Urinary bladder (tissue), 4 donors: ENCODE results near the gene ZBTB17. TPM values are rescaled to one million over a fixed set of nuclear protein-coding genes. Genes with fewer than 3 reads are reported as not detected.
A peak's percentile ranks its signal among the peaks of the same experiment; 100 is the strongest.

Experiments
- DNase-seq: peaks from one replicate; pipeline ENCODE4 v3.0.0-alpha.2; 2015; ENCODE audit errors: extremely low spot score
- H3K27ac ChIP-seq: one replicate; pipeline ENCODE4 v1.5.1; 2013; ENCODE audit warnings: low read depth, mild to moderate bottlenecking, moderate library complexity
- H3K36me3 ChIP-seq: one replicate; pipeline ENCODE4 v1.6.1; 2013; ENCODE audit warnings: mild to moderate bottlenecking, moderate library complexity; ENCODE audit not compliant: insufficient read depth
- H3K4me1 ChIP-seq: one replicate; pipeline ENCODE4 v1.6.1; 2013; ENCODE audit warnings: mild to moderate bottlenecking, moderate library complexity; ENCODE audit not compliant: insufficient read depth
- H3K4me3 ChIP-seq: one replicate; pipeline ENCODE4 v1.5.1; 2013; ENCODE audit warnings: low read depth, low read length
- WGBS: extraction: QIAGEN DNeasy Blood & Tissue Kit; methylation state at CpG from one replicate; pipeline ENCODE4 v1.1.7; 2013; 5-methylcytosine and 5-hydroxymethylcytosine counted together
- polyA plus RNA-seq: library from polyadenylated mRNA; stranded (reverse); fragments of 200-250 nt; gene quantifications from one replicate; pipeline ENCODE4 v1.2.3, GENCODE V29; 2013
- total RNA-seq: library from RNA; depleted of rRNA; stranded (reverse); fragments of >200 nt; gene quantifications from one replicate; pipeline ENCODE4 v1.2.3, GENCODE V29; 2014
- donor health status: healthy with polysubstance abuse.
- donor health status: healthy.

ZBTB17 gene
- total and polyA plus RNA-seq, 2 donors = 17.1 to 30.4 TPM

DNA sequence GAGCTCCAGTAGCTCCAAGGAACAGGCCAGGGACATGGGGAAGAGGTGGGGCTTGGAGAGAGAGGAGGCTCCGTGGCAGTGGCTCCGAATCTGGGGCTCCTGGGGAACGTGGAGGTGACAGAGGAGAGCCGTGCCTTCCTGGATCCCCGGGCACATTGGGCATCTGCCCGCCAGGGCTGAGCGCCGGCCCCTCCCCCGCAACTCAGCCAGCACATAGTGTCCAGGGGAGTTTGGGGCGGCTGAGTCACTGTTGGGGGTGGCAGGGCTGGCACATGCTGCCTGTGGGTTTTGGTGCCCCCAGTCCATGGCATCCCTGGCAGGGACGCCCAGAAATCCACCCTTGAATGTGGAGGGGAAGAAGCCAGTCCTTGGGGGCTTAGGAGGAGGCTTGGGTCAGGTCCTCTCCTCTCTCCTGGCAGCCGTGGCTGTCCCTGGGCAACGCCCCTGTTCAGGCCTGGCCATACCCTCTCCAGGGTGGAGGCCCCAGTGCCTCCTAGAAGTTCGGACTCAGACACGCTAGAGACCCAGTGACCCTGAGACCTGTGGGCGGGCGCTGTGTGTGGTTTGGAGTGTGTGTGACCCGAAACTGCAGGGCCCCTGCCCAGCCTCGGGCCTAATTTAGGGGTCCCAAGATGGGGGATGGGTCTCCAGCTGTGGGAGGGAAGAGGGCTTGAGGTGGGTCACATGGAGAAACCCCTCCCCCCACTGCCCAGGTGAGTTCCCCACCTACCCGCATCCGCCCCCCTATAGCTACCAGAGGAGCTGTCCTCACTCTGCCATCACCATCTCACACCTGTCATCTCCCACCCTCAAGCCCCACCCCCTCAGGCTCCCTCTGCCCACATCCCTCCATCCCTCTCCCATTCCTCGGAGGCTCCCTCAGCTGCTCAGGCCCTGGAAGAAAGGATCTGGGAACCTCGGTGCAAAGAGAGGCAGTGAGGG, 40.3 kb upstream of the ZBTB17 start:
- H3K36me3 ChIP-seq = no peaks in the 10 kb centered on the region
- 72% methylated on average over 23 of the region's 23 CpGs for WGBS
- H3K27ac ChIP-seq = no peak overlapping the region
- H3K4me1 ChIP-seq = no peaks in the 10 kb centered on the region
- no peak overlapping the region for H3K4me3 ChIP-seq
- no peak for DNase-seq

DNA sequence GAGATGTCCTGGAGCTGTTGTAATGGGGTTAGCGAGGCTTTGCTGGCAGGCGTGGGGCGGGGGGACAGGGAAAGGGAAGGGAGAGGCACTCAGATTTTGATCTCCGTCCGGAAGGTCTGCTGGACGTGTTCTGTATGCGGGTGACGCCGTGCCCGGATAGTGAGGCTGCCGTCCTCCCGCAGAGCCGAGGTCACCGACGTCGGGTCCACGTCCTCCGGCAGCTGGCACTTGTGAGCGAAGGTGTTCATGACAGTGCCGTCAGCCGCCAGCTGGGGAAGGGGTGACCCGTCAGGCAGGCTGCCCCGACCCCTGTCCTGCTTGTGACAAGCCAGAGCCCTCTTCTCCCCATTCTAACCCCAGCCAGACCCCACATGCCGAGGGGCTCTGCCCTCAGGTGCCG, 39.6 kb upstream of the ZBTB17 start:
- Histone ChIP-seq H3K36me3 (no peaks in the 10 kb centered on the region), H3K4me3 (no peak overlapping the region), H3K27ac (no peak overlapping the region), H3K4me1 (no peaks in the 10 kb centered on the region)
- WGBS = 95% methylated on average over 25 of the region's 25 CpGs
- DNase-seq = no peak

DNA sequence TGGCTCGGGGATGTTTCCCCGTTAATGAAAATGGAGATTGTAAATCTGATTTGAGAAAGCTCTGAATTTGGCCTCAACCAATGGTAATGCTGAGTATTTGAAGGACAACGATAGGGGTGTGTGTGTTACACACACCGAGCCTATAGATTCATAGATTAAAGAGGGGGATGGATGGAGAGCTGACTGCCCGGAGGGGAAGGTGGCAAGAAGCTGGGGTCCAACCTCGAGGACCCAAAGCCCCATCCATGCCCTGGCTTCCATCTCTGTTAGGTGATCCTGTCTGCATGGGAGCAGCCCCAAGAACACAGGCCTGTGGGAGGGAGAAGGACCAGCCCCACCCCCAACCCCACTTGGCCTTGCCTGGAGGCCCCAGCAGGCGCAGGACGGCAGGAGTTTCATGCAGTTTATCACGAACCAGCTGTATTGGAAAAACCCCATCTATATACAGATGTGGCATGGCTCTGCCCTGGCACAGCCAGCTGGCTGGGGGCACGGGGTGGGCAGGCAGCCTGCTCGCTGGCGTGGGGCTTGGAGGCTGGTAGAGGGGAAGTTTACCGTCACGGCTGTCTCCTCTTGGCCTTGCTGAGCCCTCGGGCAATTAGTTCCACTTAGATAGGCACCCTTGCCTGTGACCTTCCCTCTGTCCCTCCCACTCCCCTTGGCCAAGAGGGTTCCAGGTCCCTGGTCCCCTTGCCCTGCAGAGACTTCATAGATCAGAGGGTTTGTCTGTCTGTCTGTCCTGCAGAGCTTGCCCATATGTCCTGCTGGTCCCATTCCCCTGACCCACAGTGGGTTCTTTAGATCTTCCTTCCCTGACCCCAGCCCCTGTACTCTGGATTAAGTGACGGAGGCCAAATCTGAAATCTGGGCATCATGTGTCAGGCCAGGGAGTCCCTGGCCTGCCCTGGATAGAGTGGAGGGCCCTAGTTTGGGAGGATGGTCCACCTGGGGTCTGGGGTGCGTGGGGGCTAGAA, 38.9 kb upstream of the ZBTB17 start:
- DNase-seq = no peak
- Histone ChIP-seq H3K36me3 (no peaks in the 10 kb centered on the region), H3K27ac (no peak overlapping the region), H3K4me3 (no peak overlapping the region), H3K4me1 (no peaks in the 10 kb centered on the region)
- 55% methylated on average over 17 of the region's 17 CpGs for WGBS

DNA sequence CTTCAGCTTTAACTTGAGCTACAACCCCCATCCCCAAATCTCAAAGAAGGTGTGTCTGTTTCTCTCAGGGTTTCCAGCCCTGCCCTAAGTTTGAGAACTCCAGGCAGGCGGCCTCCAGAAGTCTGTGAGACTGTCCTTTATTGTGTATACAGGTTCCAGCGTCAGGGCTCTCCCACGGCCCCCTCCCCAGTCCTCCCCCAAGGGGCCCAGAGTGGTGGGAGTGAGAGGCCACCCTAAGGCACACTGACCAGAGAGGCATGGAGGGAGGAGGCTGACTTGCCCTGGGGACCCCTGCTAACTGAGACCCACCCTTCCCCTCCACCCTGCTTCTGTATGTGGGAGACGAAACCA, 38.0 kb upstream of the ZBTB17 start:
- Histone ChIP-seq H3K36me3 (no peaks in the 10 kb centered on the region), H3K4me3 (no peak overlapping the region), H3K27ac (peak overlapping the region; percentile 42), H3K4me1 (no peaks in the 10 kb centered on the region)
- WGBS = 52% methylated on average over 4 of the region's 4 CpGs
- no peak for DNase-seq

DNA sequence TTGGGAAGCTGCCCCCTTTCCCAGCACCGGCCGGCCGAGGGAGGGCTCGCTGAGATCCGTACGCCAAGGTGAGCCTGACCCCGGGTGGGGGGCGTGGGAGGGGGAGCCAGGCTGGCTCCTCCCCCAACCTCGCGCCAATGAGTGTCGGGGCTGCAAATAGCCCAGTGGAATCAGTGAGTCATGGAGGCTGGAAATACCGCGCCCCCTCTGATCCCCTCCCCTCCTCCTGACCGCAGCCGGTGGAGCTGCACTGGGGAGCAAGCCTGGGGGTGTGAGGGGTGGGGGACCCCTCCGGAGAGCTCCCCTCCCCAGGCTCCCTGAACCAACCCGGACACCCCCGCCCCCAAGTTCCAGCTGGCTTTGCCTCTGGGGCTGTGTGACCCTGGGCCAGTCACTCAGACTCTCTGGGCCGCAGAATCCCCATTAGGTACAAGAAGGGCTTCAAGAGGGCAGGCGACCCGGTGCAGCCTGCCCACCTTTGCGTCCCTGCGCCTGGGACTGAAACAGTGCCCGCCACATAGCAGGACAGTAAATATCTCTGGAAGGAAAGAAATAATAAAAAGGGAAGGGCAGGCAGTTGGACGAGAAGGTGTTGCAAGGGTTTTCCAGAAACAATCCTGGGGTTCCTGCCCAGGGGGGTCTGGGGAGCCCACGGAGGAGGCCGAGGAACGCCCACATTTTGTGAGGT, 37.5 kb upstream of the ZBTB17 start:
- no peak for DNase-seq
- WGBS = 14% methylated on average over 28 of the region's 28 CpGs
- H3K27ac ChIP-seq = peak overlapping the region; percentile 42
- H3K36me3 ChIP-seq = no peaks in the 10 kb centered on the region
- H3K4me3 ChIP-seq = peak overlapping the region; percentile 41
- no peaks in the 10 kb centered on the region for H3K4me1 ChIP-seq

DNA sequence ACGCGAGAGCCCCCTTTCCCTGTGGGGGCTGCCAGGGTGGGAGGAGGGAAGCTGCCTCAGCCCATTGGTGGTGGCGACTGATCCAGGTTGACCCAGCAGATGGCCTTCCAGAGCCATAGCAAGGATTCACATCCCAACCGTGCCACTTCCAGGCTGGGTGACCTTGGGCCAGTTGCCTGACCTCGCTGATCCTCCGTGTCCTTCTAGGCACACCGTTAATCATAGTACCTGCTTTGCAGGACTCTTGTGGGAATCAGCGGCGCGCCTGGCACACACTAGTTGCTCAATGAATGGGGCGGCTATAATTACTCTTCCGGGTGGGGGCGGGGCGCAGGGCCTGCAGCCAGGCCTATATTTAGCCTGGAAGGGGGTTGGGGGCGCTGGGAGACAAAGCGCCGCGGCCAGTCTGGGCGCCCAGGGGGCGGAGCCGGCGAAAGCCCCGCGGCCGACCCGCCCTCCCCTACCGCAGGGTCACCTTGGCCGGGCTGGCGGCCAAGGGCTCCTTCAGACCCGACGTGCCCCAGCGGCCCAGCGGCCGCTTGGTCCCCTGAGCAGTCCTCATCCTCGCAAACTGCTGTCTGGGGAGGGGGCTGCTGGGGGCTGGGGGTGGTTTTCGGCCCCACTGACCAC, 36.8 kb upstream of the ZBTB17 start:
- H3K4me1 ChIP-seq = no peaks in the 10 kb centered on the region
- no peak for DNase-seq
- H3K36me3 ChIP-seq = no peaks in the 10 kb centered on the region
- WGBS = 6% methylated on average over 36 of the region's 36 CpGs
- H3K27ac ChIP-seq = peak overlapping the region; percentile 39
- H3K4me3 ChIP-seq = peak overlapping the region; percentile 41

DNA sequence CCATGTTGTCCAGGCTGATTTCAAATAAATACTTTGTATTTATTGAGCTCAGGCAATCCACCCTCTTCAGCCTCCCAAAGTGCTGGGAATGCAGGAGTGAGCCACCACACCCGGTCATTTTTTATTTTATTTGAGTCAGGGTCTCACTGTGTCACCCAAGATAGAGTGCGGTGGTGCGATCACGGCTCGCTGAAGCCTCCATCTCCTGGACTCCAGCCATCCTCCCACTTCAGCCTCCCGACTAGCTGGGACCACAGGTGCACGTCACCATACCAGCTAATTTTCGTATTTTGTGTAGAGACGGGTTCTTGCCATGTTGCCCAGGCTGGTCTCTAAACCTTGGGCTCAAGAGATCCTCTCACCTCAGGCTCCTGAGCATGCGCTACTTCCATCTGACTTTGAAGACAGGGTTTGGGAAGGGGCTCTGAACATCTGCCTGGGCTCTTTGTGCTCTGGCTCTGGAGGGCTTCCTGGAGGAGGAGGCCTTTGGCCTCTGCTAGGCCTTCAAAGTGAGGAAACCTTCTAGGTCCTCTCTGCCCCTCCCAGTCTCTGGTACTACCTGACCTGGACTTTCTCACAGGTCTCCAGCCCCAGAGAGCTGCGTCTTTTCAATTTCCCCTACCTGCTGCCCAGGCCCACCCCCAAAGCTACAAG, 36.2 kb upstream of the ZBTB17 start:
- 95% methylated on average over 11 of the region's 11 CpGs for WGBS

DNA sequence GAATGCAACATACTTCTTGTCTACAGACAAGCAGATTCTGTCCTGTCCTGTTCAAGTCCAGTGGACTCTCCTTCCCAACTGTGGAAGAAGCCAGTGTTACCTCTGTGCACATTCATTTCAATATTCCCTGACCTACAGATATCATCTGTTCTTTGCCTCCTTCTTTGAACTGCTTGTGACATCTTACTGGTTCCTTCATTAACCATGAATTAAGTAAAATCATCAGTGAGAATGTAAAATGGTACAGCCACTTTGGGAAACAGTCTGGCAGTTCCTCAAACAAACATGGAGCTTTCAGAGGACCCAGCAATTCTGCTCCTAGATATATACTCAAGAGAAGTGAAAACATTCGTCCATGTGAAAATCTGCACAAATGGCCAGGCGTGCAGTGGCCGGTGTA, 34.9 kb upstream of the ZBTB17 start:
- H3K4me3 ChIP-seq = no peak overlapping the region
- H3K36me3 ChIP-seq = no peaks in the 10 kb centered on the region
- DNase-seq = no peak
- no peaks in the 10 kb centered on the region for H3K4me1 ChIP-seq
- no peak overlapping the region for H3K27ac ChIP-seq
- 92% methylated on average over 3 of the region's 3 CpGs for WGBS

More for the DNA sequence above, 36.2 kb upstream of the ZBTB17 start:
- no peaks in the 10 kb centered on the region for H3K36me3 ChIP-seq
- no peak for DNase-seq
- H3K4me3 ChIP-seq = no peak overlapping the region
- no peaks in the 10 kb centered on the region for H3K4me1 ChIP-seq
- H3K27ac ChIP-seq = no peak overlapping the region

DNA sequence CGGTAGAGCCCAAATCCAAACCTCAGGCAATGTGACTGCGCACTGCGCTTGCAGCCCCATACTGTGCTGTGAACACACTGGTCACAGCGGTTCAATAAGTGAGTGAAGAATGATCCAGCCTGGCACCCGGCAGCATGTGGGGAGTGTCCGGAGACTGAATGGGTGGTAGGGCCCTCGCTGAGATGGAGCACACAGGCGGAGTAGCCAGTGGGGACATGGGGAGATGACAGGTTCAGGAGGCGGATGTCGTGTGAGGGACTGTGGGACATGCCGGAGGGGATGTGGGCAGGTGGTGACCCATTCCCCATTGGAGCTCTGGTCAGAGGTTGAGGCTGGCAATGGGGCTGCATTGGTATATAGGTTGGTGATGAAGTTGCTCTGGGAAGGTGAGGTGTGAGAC, 33.8 kb upstream of the ZBTB17 start:
- H3K4me1 ChIP-seq = no peaks in the 10 kb centered on the region
- no peak overlapping the region for H3K4me3 ChIP-seq
- DNase-seq = no peak
- H3K27ac ChIP-seq = no peak overlapping the region
- 91% methylated on average over 11 of the region's 11 CpGs for WGBS
- no peaks in the 10 kb centered on the region for H3K36me3 ChIP-seq

DNA sequence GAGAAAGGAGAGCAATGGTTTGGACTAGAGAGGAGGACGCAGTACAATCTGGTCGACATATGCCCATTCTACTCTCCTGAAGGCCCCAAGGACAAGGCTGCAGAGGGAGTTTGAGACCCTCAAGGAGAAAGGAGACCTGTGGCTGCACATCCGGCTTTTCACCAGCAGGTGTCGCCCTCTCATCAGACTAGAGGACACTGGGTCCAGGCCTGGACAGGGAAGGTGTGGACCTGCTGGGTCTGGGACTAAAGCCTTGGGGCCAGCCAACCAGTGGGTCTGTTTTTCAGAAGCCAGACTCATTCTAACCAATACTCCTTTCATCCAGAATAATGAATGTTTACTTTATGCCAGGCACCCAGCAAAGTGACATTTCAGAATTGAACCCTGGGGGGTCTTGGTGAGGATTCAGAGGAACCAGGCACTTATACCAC, 33.1 kb upstream of the ZBTB17 start:
- Histone ChIP-seq H3K4me3 (no peak overlapping the region), H3K27ac (no peak overlapping the region), H3K36me3 (no peaks in the 10 kb centered on the region), H3K4me1 (no peaks in the 10 kb centered on the region)
- 2% methylated on average over 4 of the region's 4 CpGs for WGBS
- no peak for DNase-seq

DNA sequence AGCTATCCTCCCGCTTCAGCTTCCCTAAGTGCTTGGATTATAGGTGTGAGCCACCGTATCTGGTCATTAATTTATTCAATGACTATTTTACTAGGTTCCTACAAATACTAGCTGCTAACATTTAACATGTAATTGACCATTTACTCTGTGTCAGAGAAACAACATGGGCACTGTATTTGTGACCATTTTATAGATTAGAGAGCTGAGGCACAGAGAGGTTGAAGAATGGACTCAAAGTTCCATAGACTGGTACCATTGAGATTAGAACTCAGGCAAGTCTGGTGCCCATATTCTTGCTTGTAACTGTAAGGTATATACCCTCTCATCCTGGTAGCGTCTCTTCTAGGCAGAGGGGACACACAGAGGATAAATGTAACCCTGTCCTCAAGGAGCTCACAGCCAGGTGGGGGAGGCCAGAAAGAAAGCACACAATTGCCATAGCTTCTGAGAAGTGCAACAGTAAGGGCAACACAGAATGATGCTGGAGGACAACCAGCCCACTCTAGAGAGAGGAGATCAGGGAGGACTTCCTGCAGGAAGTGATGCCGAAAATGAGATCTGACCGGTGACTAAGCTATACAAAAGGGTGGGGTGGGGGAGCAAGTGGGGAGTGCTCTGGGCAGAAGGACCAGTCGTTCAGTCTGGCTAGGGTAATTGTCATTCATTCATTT, 31.9 kb upstream of the ZBTB17 start:
- Histone ChIP-seq H3K36me3 (no peaks in the 10 kb centered on the region), H3K4me1 (no peaks in the 10 kb centered on the region), H3K27ac (no peak overlapping the region), H3K4me3 (no peak overlapping the region)
- 86% methylated on average over 6 of the region's 6 CpGs for WGBS
- DNase-seq = no peak
